ENCODE measurements around the gene IL16.
"Not testable (repeated sequence)": the region's sequence is repeated elsewhere in the genome, so short reads cannot be mapped to it uniquely, and the experiment has no call there.

Gene IL16

GRCh38 chr15:81343371-81343770 is 146.7 kb downstream of the IL16 start:
- no peak for DNase-seq

- no peak for DNase-seq
These were observed 149.9 kb downstream of the IL16 start for GRCh38 chr15:81346611-81347010.

DNA sequence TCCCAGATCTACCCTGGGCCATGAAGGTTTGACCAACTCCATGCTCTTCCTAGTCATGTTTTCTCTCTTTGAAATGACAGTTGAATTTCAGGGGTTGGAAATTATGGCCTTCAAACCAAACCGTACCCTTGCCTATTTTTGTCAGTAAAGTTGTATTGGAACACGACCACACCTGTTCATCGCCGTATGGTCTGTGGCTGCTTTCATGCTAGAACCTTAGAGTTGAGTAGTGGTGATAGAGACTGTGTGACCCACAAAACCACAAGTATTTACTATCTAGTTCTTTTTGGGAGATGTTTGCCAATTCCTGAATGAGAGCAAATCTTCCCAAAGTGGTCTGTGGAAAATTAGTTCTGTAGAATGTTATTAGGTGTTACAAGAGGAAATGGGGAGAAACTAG is 151.2 kb downstream of the IL16 start:
- DNase-seq = no peak

- DNase-seq = not testable (repeated sequence)
These were observed 152.0 kb downstream of the IL16 start for GRCh38 chr15:81348691-81349090.

DNA sequence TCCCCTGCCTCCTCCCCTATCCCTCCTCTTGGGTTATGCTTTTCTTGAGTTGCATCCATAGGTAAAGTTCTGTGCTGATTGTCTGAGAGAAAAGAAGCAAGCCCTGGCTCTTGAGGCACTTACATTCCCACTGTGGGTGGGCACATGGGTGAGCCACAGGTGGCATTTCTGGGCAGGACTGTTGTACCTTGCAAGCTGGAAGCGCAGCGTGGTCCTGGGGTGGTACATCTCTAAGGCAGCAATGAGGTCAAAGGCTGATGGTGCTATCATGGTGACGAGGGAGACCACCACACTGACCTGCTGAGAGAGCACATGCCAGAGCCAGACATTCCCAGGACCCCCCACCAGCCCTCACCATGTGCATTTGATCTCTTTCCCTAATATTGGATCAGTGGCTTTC is 152.6 kb downstream of the IL16 start:
- DNase-seq = no peak

- DNase-seq = no peak
These were observed 155.0 kb downstream of the IL16 start for GRCh38 chr15:81351651-81352050.

- DNase-seq = no peak
These were observed 159.6 kb downstream of the IL16 start for GRCh38 chr15:81356252-81356651.

GRCh38 chr15:81357180-81357686 is 160.6 kb downstream of the IL16 start:
- DNase-seq = no peak

- DNase-seq = no peak
These were observed 161.6 kb downstream of the IL16 start for GRCh38 chr15:81358248-81358647.

- no peak for DNase-seq
These were observed 163.8 kb downstream of the IL16 start for GRCh38 chr15:81360491-81360890.

GRCh38 chr15:81361891-81362290 is 165.2 kb downstream of the IL16 start:
- no peak for DNase-seq

DNA sequence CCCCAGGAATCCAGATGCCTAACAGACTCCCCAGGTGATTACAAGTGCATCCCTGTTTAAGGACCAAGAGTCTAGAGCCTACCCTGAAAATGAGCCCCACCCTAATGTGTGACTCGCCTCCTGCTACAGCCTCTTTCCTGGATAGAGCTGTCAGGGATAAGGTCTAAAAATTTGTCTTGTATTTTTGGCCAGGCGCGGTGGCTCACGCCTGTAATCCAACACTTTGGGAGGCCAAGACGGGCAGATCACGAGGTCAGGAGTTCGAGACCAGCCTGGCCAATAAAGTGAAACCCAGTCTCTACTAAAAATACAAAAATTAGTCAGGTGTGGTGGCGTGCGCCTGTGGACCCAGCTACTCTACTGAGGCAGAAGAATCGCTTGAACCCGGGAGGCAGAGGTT is 166.1 kb downstream of the IL16 start:
- no peak for DNase-seq

- DNase-seq = no peak
These were observed 166.6 kb downstream of the IL16 start for GRCh38 chr15:81363276-81363675.

Measured in NCI-H510A treated with DMSO at 0.1 percent for 48 hours (cell line).